ENCODE data around the gene CSPG4.
A peak's percentile ranks its signal among the peaks of the same experiment; 100 is the strongest.
"Not testable (repeated sequence)": the region's sequence is repeated elsewhere in the genome, so short reads cannot be mapped to it uniquely, and the experiment has no call there.

CSPG4 gene

GRCh38 chr15:75688831-75689230, 23.8 kb downstream of the CSPG4 start:
- DNase-seq: no peak

- no peak for DNase-seq
These were observed 24.4 kb downstream of the CSPG4 start for GRCh38 chr15:75688278-75688557.

GRCh38 chr15:75687486-75688277, 25.0 kb downstream of the CSPG4 start:
- DNase-seq: no peak

- DNase-seq: peak in 35 of 51 donors; percentile 11 to 76 (median 42)
These were observed 26.4 kb downstream of the CSPG4 start for GRCh38 chr15:75686212-75686642.

- DNase-seq: no peak
These were observed 27.5 kb downstream of the CSPG4 start for GRCh38 chr15:75685195-75685594.

GRCh38 chr15:75684648-75685047, 28.0 kb downstream of the CSPG4 start:
- DNase-seq: no peak

- DNase-seq: peak in 37 of 51 donors; percentile 5 to 71 (median 37)
These were observed 28.9 kb downstream of the CSPG4 start for GRCh38 chr15:75683646-75684312.

GRCh38 chr15:75682181-75683135, 30.2 kb downstream of the CSPG4 start:
- DNase-seq: no peak

- no peak for DNase-seq
These were observed 32.5 kb downstream of the CSPG4 start for GRCh38 chr15:75680007-75680789.

- not testable (repeated sequence) for DNase-seq
These were observed 34.3 kb downstream of the CSPG4 start for GRCh38 chr15:75678324-75678690.

- no peak for DNase-seq
These were observed 35.0 kb downstream of the CSPG4 start for GRCh38 chr15:75677465-75678323.

GRCh38 chr15:75676688-75677464, 35.8 kb downstream of the CSPG4 start:
- DNase-seq: no peak

- DNase-seq: peak in 2 of 51 donors; percentile 14 to 17
These were observed 36.9 kb downstream of the CSPG4 start for GRCh38 chr15:75675579-75676404.

- DNase-seq: no peak
These were observed 38.3 kb downstream of the CSPG4 start for GRCh38 chr15:75674366-75674765.

GRCh38 chr15:75673426-75674235, 39.0 kb downstream of the CSPG4 start:
- DNase-seq: peak in 1 of 51 donors; percentile 15

- peak in 15 of 51 donors; percentile 9 to 42 (median 24) for DNase-seq
These were observed 39.8 kb downstream of the CSPG4 start for GRCh38 chr15:75672646-75673425.

All from hypothalamus (tissue), 51 donors.